Gastrocnemius medialis (tissue), 4 donors: ENCODE data around the gene SLX4IP. TPM values are rescaled to one million over a fixed set of nuclear protein-coding genes. Genes with fewer than 3 reads are reported as not detected.

Source experiments
- ATAC-seq, 2 donors: fragments of 150-250 bp; one replicate each; pipeline ENCODE4 v1.9.1; 2016
- DNase-seq, 2 donors: peaks; one replicate each; pipeline ENCODE4 v3.0.0-alpha.2; 2019
- H3K27ac ChIP-seq, 4 donors: fragments of 200-600 bp; sonication (generic); 1 replicate in 1 of 4; 2 replicates in 3 of 4; pipeline ENCODE4 v1.5.1; 2016 to 2018; ENCODE audit warnings: mild to moderate bottlenecking in 2 of 4, moderate library complexity in 1 of 4
- H3K27me3 ChIP-seq, 3 donors: fragments of 200-600 bp; sonication (generic) in 2 of 3; 1 replicate in 1 of 3; 2 replicates in 2 of 3; pipeline versions ENCODE4 v1.5.1 to v1.6.0; 2016 to 2019; ENCODE audit warnings: mild to moderate bottlenecking in 1 of 3, moderate library complexity in 1 of 3
- H3K36me3 ChIP-seq, 2 donors: fragments of 200-600 bp; sonication (generic) in 1 of 2; one replicate each; pipeline ENCODE4 v1.5.1; 2017 to 2018
- H3K4me1 ChIP-seq, 2 donors: fragments of 200-600 bp; sonication (generic) in 1 of 2; one replicate each; pipeline ENCODE4 v1.5.1; 2016 to 2017; ENCODE audit warnings: mild to moderate bottlenecking in 2 of 2
- H3K4me3 ChIP-seq, 4 donors: fragments of 200-600 bp; sonication (generic) in 3 of 4; 1 replicate in 1 of 4; 2 replicates in 3 of 4; pipeline ENCODE4 v1.5.1; 2016 to 2019; ENCODE audit warnings: mild to moderate bottlenecking in 2 of 4
- H3K9me3 ChIP-seq, 3 donors: fragments of 200-600 bp; sonication (generic) in 2 of 3; 1 replicate in 1 of 3; 2 replicates in 2 of 3; pipeline ENCODE4 v1.5.1; 2016 to 2019
- CTCF ChIP-seq, 5 experiments: fragments of 450-650 bp in 3 of 5; fragments of 200-600 bp in 2 of 5; sonication (generic) in 2 of 5; IDR thresholded peaks in 4 of 5; conservative IDR thresholded peaks in 1 of 5; 1 replicate in 4 of 5; 2 replicates in 1 of 5; pipeline ENCODE4 v1.5.1; 2016 to 2019; ENCODE audit warnings: antibody characterized with exemption in 5 of 5, mild to moderate bottlenecking in 3 of 5, moderate library complexity in 3 of 5
- POLR2A ChIP-seq, 2 donors: fragments of 450-650 bp; IDR thresholded peaks; one replicate each; pipeline ENCODE4 v1.6.1; 2017; ENCODE audit warnings: antibody characterized with exemption in 2 of 2, mild to moderate bottlenecking in 2 of 2, moderate library complexity in 2 of 2
- in situ Hi-C, 4 donors: fragments of 200-750 bp; cut with MboI; loops; one replicate each; pipeline versions ENCODE4 v1.15.0 to v1.8.0; 2017; ENCODE audit warnings: low sequenced_read_pairs in 4 of 4
- intact Hi-C: fragments of 100-400 bp; cut with DNase I; formaldehyde crosslinking; loops from one replicate; pipeline ENCODE4 v1.15.1; 2023; ENCODE audit warnings: low total_unique reads
- total RNA-seq, 4 donors: library from RNA; depleted of rRNA; stranded (reverse); fragments of >200 nt; gene quantifications; one replicate each; pipeline versions ENCODE4 v1.1.0 to v1.2.3, GENCODE V29; 2016

The SLX4IP gene
- total RNA-seq, 4 donors from 2014 or later: 0.22 to 1.3 (median 0.71) TPM

- Histone ChIP-seq H3K4me3 (no peak overlapping the region), H3K36me3 (no peaks in the 10 kb centered on the region), H3K27ac (no peak overlapping the region), H3K27me3 (no peaks in the 10 kb centered on the region), H3K4me1 (no peaks in the 10 kb centered on the region), H3K9me3 (no peaks in the 10 kb centered on the region)
- in situ Hi-C loops: no loop called here
- TF ChIP-seq POLR2A (IDR thresholded peaks at IDR 0.05): no peak
- DNase-seq: no peak
- intact Hi-C loops: no loop called here
- no peak for ATAC-seq
These were observed 55.6 kb downstream of the SLX4IP start for GRCh38 chr20:10490706-10491105.

GRCh38 chr20:10492065-10492464, 57.0 kb downstream of the SLX4IP start:
- ATAC-seq: no peak
- no peak overlapping the region for H3K27ac ChIP-seq
- in situ Hi-C loops: no loop called here

GRCh38 chr20:10492844-10493243, 57.7 kb downstream of the SLX4IP start:
- Histone ChIP-seq H3K27me3 (no peaks in the 10 kb centered on the region), H3K36me3 (no peaks in the 10 kb centered on the region), H3K4me3 (no peak overlapping the region), H3K9me3 (no peaks in the 10 kb centered on the region), H3K4me1 (no peaks in the 10 kb centered on the region), H3K27ac (no peak overlapping the region)
- in situ Hi-C loops (no loop called here), intact Hi-C loops (no loop called here)
- DNase-seq (no peak), ATAC-seq (no peak)
- no peak for TF ChIP-seq POLR2A (IDR thresholded peaks at IDR 0.05)
- TF ChIP-seq CTCF (IDR thresholded peaks at IDR 0.05 in 4 of 5, conservative IDR thresholded peaks at IDR 0.05 in 1 of 5): no peak

More at GRCh38 chr20:10492065-10492464, 57.0 kb downstream of the SLX4IP start:
- no peaks in the 10 kb centered on the region for H3K27me3 ChIP-seq
- TF ChIP-seq CTCF (IDR thresholded peaks at IDR 0.05 in 4 of 5, conservative IDR thresholded peaks at IDR 0.05 in 1 of 5) (no peak), POLR2A (IDR thresholded peaks at IDR 0.05) (no peak)
- H3K9me3 ChIP-seq: no peaks in the 10 kb centered on the region
- no peak overlapping the region for H3K4me3 ChIP-seq
- H3K4me1 ChIP-seq: no peaks in the 10 kb centered on the region
- H3K36me3 ChIP-seq: no peaks in the 10 kb centered on the region
- intact Hi-C loops: no loop called here
- DNase-seq: no peak

- DNase-seq (no peak), ATAC-seq (no peak)
- H3K9me3 ChIP-seq: no peaks in the 10 kb centered on the region
- no peaks in the 10 kb centered on the region for H3K27me3 ChIP-seq
- no peak overlapping the region for H3K27ac ChIP-seq
- H3K36me3 ChIP-seq: no peaks in the 10 kb centered on the region
- in situ Hi-C loops (no loop called here), intact Hi-C loops (no loop called here)
- no peaks in the 10 kb centered on the region for H3K4me1 ChIP-seq
- H3K4me3 ChIP-seq: no peak overlapping the region
- no peak for TF ChIP-seq CTCF (IDR thresholded peaks at IDR 0.05 in 4 of 5, conservative IDR thresholded peaks at IDR 0.05 in 1 of 5)
- no peak for TF ChIP-seq POLR2A (IDR thresholded peaks at IDR 0.05)
These were observed 60.1 kb downstream of the SLX4IP start for GRCh38 chr20:10495173-10495572.

GRCh38 chr20:10496465-10496864, 61.4 kb downstream of the SLX4IP start:
- no peak for ATAC-seq
- Histone ChIP-seq H3K9me3 (no peaks in the 10 kb centered on the region), H3K27me3 (no peaks in the 10 kb centered on the region), H3K4me1 (peaks cover 0 to 3% of the 10 kb centered on the region in 2 donors), H3K36me3 (no peaks in the 10 kb centered on the region), H3K4me3 (no peak overlapping the region), H3K27ac (no peak overlapping the region)
- in situ Hi-C loops (no loop called here), intact Hi-C loops (no loop called here)
- TF ChIP-seq POLR2A (IDR thresholded peaks at IDR 0.05) (no peak), CTCF (IDR thresholded peaks at IDR 0.05 in 4 of 5, conservative IDR thresholded peaks at IDR 0.05 in 1 of 5) (no peak)
- no peak for DNase-seq
